GM12874 (cell line): ENCODE results near the gene NT5DC4.

Experiments
- CTCF ChIP-seq: IDR thresholded peaks from 2 replicates; pipeline ENCODE4 v1.5.1; 2011; ENCODE audit warnings: low read depth, mild to moderate bottlenecking, control low read depth, low read length, moderate library complexity; ENCODE audit not compliant: insufficient read depth

Gene NT5DC4

GRCh38 chr2:112683550-112684414 is 37.0 kb upstream of the NT5DC4 start:
- no peak for TF ChIP-seq CTCF

DNA sequence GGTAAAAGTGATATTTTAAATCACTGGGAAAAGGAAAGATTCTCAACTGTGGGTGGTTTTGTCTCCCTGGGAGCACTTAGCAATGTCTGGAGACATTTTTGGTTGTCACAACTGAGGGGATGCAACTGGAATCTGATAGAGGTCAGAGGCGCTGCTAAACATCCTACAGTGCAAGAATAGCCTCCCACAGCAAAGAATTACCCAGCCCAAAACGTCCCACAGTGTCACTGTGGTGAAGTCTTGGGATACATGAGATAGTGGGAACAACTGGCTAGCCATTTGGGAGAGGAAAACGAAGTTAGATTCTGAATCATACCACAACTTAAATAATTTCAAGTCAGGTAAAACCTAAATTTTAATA is 36.4 kb upstream of the NT5DC4 start:
- TF ChIP-seq CTCF: no peak

- no peak for TF ChIP-seq CTCF
These were observed 35.4 kb upstream of the NT5DC4 start for GRCh38 chr2:112685271-112685884.

GRCh38 chr2:112686348-112687217 is 34.2 kb upstream of the NT5DC4 start:
- TF ChIP-seq CTCF: no peak

DNA sequence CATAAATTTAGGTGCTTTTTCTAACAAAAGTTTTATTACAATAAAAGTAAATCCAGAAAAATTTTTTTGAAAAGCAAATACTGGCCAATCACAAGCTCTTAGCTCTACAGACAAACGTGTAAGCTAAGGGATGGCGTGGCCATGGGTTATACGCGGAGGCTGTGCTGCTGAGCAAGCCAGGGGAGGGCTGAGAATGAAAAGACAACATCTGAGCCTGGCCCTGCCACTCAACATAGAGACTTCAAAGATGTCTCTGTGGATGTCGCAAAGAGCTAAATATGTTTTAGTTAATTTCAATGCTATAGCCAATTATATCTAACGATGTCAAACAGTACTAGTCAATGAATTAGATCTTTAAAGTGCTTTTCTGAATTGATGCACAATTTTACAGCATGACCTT is 33.3 kb upstream of the NT5DC4 start:
- no peak for TF ChIP-seq CTCF

GRCh38 chr2:112688086-112688880 is 32.5 kb upstream of the NT5DC4 start:
- no peak for TF ChIP-seq CTCF
